PFSK-1 (cell line): Measurements from ENCODE around the gene KRTAP10-5.

Source experiments
- POLR2AphosphoS5 ChIP-seq: IDR thresholded peaks from 2 replicates; pipeline ENCODE4 v1.6.1; 2012; ENCODE audit warnings: low read depth, mild to moderate bottlenecking, control low read depth, low read length, moderate library complexity
- TF ChIP-seq, protein P1 (sequence below), 2 experiments: IDR thresholded peaks; 2 replicates each; pipeline versions ENCODE4 v1.6.1 to v1.8.0; 2011 to 2012; ENCODE audit warnings: low read depth in 2 of 2, low read length in 2 of 2, control low read depth in 1 of 2, inconsistent platforms in 1 of 2, mild to moderate bottlenecking in 1 of 2, moderate library complexity in 1 of 2; ENCODE audit not compliant: insufficient read depth in 1 of 2

DNA sequence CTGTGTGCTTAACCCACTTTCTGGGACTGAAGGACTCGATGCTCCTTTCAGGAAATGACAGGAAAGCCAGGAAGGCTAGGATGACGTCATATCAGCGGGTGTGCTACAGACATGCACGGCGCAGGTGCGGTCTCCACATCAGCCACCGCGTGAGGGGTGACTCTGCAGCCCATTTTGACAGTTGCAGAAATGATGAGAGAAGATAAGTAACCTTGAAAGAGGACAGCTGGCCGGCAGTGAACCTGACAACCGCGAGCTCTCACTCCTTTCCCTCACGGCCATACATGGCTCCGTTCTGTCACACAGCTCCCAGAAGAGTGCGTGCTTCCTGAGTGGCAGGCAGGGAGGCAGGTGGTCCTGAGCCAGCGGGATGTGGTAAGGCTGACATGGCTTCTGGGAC lies 1.7 kb upstream of the KRTAP10-5 start:
- TF ChIP-seq, protein P1, sequence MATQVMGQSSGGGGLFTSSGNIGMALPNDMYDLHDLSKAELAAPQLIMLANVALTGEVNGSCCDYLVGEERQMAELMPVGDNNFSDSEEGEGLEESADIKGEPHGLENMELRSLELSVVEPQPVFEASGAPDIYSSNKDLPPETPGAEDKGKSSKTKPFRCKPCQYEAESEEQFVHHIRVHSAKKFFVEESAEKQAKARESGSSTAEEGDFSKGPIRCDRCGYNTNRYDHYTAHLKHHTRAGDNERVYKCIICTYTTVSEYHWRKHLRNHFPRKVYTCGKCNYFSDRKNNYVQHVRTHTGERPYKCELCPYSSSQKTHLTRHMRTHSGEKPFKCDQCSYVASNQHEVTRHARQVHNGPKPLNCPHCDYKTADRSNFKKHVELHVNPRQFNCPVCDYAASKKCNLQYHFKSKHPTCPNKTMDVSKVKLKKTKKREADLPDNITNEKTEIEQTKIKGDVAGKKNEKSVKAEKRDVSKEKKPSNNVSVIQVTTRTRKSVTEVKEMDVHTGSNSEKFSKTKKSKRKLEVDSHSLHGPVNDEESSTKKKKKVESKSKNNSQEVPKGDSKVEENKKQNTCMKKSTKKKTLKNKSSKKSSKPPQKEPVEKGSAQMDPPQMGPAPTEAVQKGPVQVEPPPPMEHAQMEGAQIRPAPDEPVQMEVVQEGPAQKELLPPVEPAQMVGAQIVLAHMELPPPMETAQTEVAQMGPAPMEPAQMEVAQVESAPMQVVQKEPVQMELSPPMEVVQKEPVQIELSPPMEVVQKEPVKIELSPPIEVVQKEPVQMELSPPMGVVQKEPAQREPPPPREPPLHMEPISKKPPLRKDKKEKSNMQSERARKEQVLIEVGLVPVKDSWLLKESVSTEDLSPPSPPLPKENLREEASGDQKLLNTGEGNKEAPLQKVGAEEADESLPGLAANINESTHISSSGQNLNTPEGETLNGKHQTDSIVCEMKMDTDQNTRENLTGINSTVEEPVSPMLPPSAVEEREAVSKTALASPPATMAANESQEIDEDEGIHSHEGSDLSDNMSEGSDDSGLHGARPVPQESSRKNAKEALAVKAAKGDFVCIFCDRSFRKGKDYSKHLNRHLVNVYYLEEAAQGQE (IDR thresholded peaks at IDR 0.05; ENCODE audit: insufficient read depth in 1 of 2, low read depth in 2 of 2, low read length in 2 of 2), result no peak
- TF ChIP-seq POLR2AphosphoS5, result no peak
